Esophagus muscularis mucosa (tissue), 4 donors: ENCODE results near the gene TMCC1. TPM values are rescaled to one million over a fixed set of nuclear protein-coding genes. Genes with fewer than 3 reads are reported as not detected.
A peak's percentile ranks its signal among the peaks of the same experiment; 100 is the strongest.

Experiments used
- DNase-seq: peaks from one replicate; pipeline ENCODE4 v3.0.0-alpha.2; 2017; ENCODE audit errors: extremely low spot score
- H3K27ac ChIP-seq, 4 donors: fragments of 200-600 bp; sonication (generic); replicated peaks in 1 of 4; 1 replicate in 3 of 4; 2 replicates in 1 of 4; pipeline ENCODE4 v1.5.1; 2016 to 2019; ENCODE audit warnings: mild to moderate bottlenecking in 1 of 4
- H3K27me3 ChIP-seq, 4 donors: fragments of 200-600 bp; sonication (generic); one replicate each; pipeline versions ENCODE4 v1.5.1 to v1.6.0; 2016 to 2019
- H3K36me3 ChIP-seq, 4 donors: fragments of 200-600 bp; sonication (generic); one replicate each; pipeline ENCODE4 v1.5.1; 2016 to 2019
- H3K4me1 ChIP-seq, 4 donors: fragments of 200-600 bp; sonication (generic); one replicate each; pipeline ENCODE4 v1.5.1; 2016 to 2019
- H3K4me3 ChIP-seq, 4 donors: fragments of 200-600 bp; sonication (generic); 1 replicate in 2 of 4; 2 replicates in 2 of 4; pipeline ENCODE4 v1.5.1; 2016 to 2019; ENCODE audit warnings: mild to moderate bottlenecking in 4 of 4, moderate library complexity in 1 of 4
- H3K9me3 ChIP-seq, 4 donors: fragments of 200-600 bp; sonication (generic); 1 replicate in 3 of 4; 2 replicates in 1 of 4; pipeline ENCODE4 v1.5.1; 2016 to 2019
- CTCF ChIP-seq, 3 experiments: fragments of 200-600 bp in 2 of 3; fragments of 450-650 bp in 1 of 3; sonication (generic) in 2 of 3; IDR thresholded peaks; one replicate each; pipeline ENCODE4 v1.5.1; 2017 to 2019; ENCODE audit warnings: antibody characterized with exemption in 3 of 3, mild to moderate bottlenecking in 2 of 3, moderate library complexity in 1 of 3
- EP300 ChIP-seq: sonication (generic); formaldehyde crosslinking; IDR thresholded peaks from one replicate; pipeline ENCODE4 v1.6.1; 2017; ENCODE audit warnings: antibody characterized with exemption
- POLR2A ChIP-seq: fragments of 450-650 bp; IDR thresholded peaks from one replicate; pipeline ENCODE4 v1.6.1; 2017; ENCODE audit warnings: antibody characterized with exemption, moderate library complexity, mild to moderate bottlenecking, low read depth
- POLR2AphosphoS5 ChIP-seq, 2 donors: sonication (generic); formaldehyde crosslinking; IDR thresholded peaks; one replicate each; pipeline ENCODE4 v1.6.1; 2017; ENCODE audit warnings: antibody characterized with exemption in 2 of 2
- WGBS: methylation state at CpG from one replicate; pipeline ENCODE4 v1.1.5; 2018; 5-methylcytosine and 5-hydroxymethylcytosine counted together
- intact Hi-C: fragments of 100-400 bp; cut with DNase I; formaldehyde crosslinking; loops from one replicate; pipeline ENCODE4 v1.15.1; 2023
- total RNA-seq, 4 donors: library from RNA; depleted of rRNA; stranded (reverse); fragments of >200 nt; gene quantifications; one replicate each; pipeline versions ENCODE4 v1.1.0 to v1.2.1, GENCODE V29; 2016

Gene TMCC1
- total RNA-seq, 4 donors from 2014 or later = 24.5 to 36.2 (median 28.9) TPM

- 87% methylated on average over 11 of the region's 12 CpGs for WGBS
- Histone ChIP-seq H3K4me1 (peaks cover 71 to 77% (median 75%) of the 10 kb centered on the region in 4 donors), H3K4me3 (no peak overlapping the region), H3K36me3 (no peaks in the 10 kb centered on the region), H3K9me3 (no peaks in the 10 kb centered on the region), H3K27ac (peak overlapping the region; percentile 91 to 99 (median 92)), H3K27me3 (no peaks in the 10 kb centered on the region)
- no peak for DNase-seq
- no peak for TF ChIP-seq POLR2AphosphoS5 (IDR thresholded peaks at IDR 0.05)
- no peak for TF ChIP-seq POLR2A
- TF ChIP-seq EP300 = no peak
- TF ChIP-seq CTCF (IDR thresholded peaks at IDR 0.05) = no peak
- intact Hi-C loops = loop anchor here (5.0 kb wide), 1 partner anchor 202 kb away; no protein-coding TSS in a partner anchor
Measured at GRCh38 chr3:129625072-129625874, 268.2 kb downstream of the TMCC1 start.

GRCh38 chr3:129624347-129625071 is 269.0 kb downstream of the TMCC1 start:
- intact Hi-C loops = loop anchor here (5.0 kb wide), 1 partner anchor 203 kb away; no protein-coding TSS in a partner anchor
- H3K4me1 ChIP-seq = peaks cover 78 to 84% (median 80%) of the 10 kb centered on the region in 4 donors
- H3K9me3 ChIP-seq = no peaks in the 10 kb centered on the region
- DNase-seq = no peak
- peak overlapping the region; percentile 91 to 99 (median 92) for H3K27ac ChIP-seq
- 80% methylated on average over 10 of the region's 11 CpGs for WGBS
- peak in 1 of 2 donors; percentile 14 for TF ChIP-seq POLR2AphosphoS5 (IDR thresholded peaks at IDR 0.05)
- TF ChIP-seq EP300 = no peak
- H3K27me3 ChIP-seq = no peaks in the 10 kb centered on the region
- no peak overlapping the region for H3K4me3 ChIP-seq
- no peaks in the 10 kb centered on the region for H3K36me3 ChIP-seq

GRCh38 chr3:129623447-129624118 is 269.9 kb downstream of the TMCC1 start:
- Histone ChIP-seq H3K4me3 (no peak overlapping the region), H3K4me1 (peaks cover 84 to 91% (median 89%) of the 10 kb centered on the region in 4 donors), H3K27ac (peak overlapping the region; percentile 74 to 93 (median 92)), H3K27me3 (no peaks in the 10 kb centered on the region), H3K36me3 (no peaks in the 10 kb centered on the region), H3K9me3 (no peaks in the 10 kb centered on the region)
- 82% methylated on average over 16 of the region's 17 CpGs for WGBS
- intact Hi-C loops = no loop called here
- no peak for DNase-seq
- TF ChIP-seq EP300 = no peak
- TF ChIP-seq POLR2AphosphoS5 (IDR thresholded peaks at IDR 0.05) = peak; percentile 51 to 68
- no peak for TF ChIP-seq POLR2A

- H3K4me1 ChIP-seq = peaks cover 84 to 91% (median 89%) of the 10 kb centered on the region in 4 donors
- no peak for TF ChIP-seq POLR2A
- no peak for TF ChIP-seq CTCF (IDR thresholded peaks at IDR 0.05)
- no peak for TF ChIP-seq POLR2AphosphoS5 (IDR thresholded peaks at IDR 0.05)
- TF ChIP-seq EP300 = no peak
- no peaks in the 10 kb centered on the region for H3K36me3 ChIP-seq
- H3K9me3 ChIP-seq = no peaks in the 10 kb centered on the region
- intact Hi-C loops = no loop called here
- peak overlapping the region; percentile 74 to 93 (median 92) for H3K27ac ChIP-seq
- DNase-seq = no peak
- WGBS = 91% methylated on average over 9 of the region's 10 CpGs
- no peaks in the 10 kb centered on the region for H3K27me3 ChIP-seq
- no peak overlapping the region for H3K4me3 ChIP-seq
Measured at GRCh38 chr3:129622933-129623332, 270.6 kb downstream of the TMCC1 start.

- Histone ChIP-seq H3K36me3 (no peaks in the 10 kb centered on the region), H3K27me3 (no peaks in the 10 kb centered on the region), H3K27ac (peak overlapping the region; percentile 74 to 93 (median 92)), H3K4me3 (no peak overlapping the region), H3K4me1 (peaks cover 84 to 91% (median 88%) of the 10 kb centered on the region in 4 donors), H3K9me3 (no peaks in the 10 kb centered on the region)
- intact Hi-C loops = no loop called here
- 68% methylated on average over 10 of the region's 12 CpGs for WGBS
- TF ChIP-seq CTCF (IDR thresholded peaks at IDR 0.05) = no peak
- no peak for TF ChIP-seq POLR2A
- TF ChIP-seq POLR2AphosphoS5 (IDR thresholded peaks at IDR 0.05) = no peak
- TF ChIP-seq EP300 = no peak
- DNase-seq = no peak
Measured at GRCh38 chr3:129622226-129622874, 271.2 kb downstream of the TMCC1 start.
